ENCODE data around the gene KIDINS220. TPM values are rescaled to one million over a fixed set of nuclear protein-coding genes. Genes with fewer than 3 reads are reported as not detected.

The KIDINS220 gene
- total RNA-seq, 1 experiment from 2014 or later, result 20.1 TPM

- H3K4me3 ChIP-seq (replicated peaks in 1 of 2; ENCODE audit: low read depth in 1 of 2, low read length in 2 of 2), result no peak overlapping the region
- ATAC-seq (peak; percentile 75), DNase-seq (ENCODE audit: low read depth, low spot score) (peak; percentile 50)
- no peak overlapping the region for H2AFZ ChIP-seq (ENCODE audit: low read depth, low read length, poor library complexity, severe bottlenecking)
- no peaks in the 10 kb centered on the region for H3K27me3 ChIP-seq (ENCODE audit: insufficient read depth, low read length)
- BruUV-seq (replicated peaks), result no TSS peak
- ChIA-PET POLR2A (no interaction called here), RAD21 (ENCODE audit: low non-redundant PET in 1 of 2, low total read pairs in 2 of 2, uncharacterized antibody in 2 of 2, unreplicated experiment in 2 of 2) (interaction anchor here (0.5 to 1.5 kb wide), 4 partner anchors 240 to 374 kb away, joined by 3 to 5 read pairs (median 4); no protein-coding TSS in a partner anchor), CTCF (interaction anchor here (1.0 to 1.7 kb wide), 7 partner anchors 9 to 269 kb away, joined by 3 to 15 read pairs (median 4); no protein-coding TSS in a partner anchor)
- no peaks in the 10 kb centered on the region for H3K79me2 ChIP-seq (ENCODE audit: insufficient read depth, low read length)
- no peaks in the 10 kb centered on the region for H3K9me3 ChIP-seq (ENCODE audit: control insufficient read depth in 1 of 2, insufficient read depth in 1 of 2, low read depth in 1 of 2, low read length in 2 of 2)
- H3K36me3 ChIP-seq (ENCODE audit: control insufficient read depth in 1 of 2, insufficient read depth in 2 of 2, low read length in 2 of 2), result no peaks in the 10 kb centered on the region
- no peak overlapping the region for H3K4me2 ChIP-seq (ENCODE audit: low read length)
- H3K27ac ChIP-seq (ENCODE audit: low read depth, low read length), result no peak overlapping the region
- intact Hi-C loops (cut with micrococcal nuclease), result loop anchor here (1.0 to 10.0 kb wide), 3 partner anchors 114 to 462 kb away; no protein-coding TSS in a partner anchor
- H4K20me1 ChIP-seq (ENCODE audit: insufficient read depth), result no peaks in the 10 kb centered on the region
- H3K4me1 ChIP-seq (ENCODE audit: control insufficient read depth in 1 of 2, insufficient read depth in 2 of 2, low read length in 2 of 2), result no peaks in the 10 kb centered on the region
- no peak overlapping the region for H3K9ac ChIP-seq (ENCODE audit: low read length)
- no peaks in the 10 kb centered on the region for H3K9me2 ChIP-seq (ENCODE audit: insufficient read depth)
- TF ChIP-seq, protein P1, sequence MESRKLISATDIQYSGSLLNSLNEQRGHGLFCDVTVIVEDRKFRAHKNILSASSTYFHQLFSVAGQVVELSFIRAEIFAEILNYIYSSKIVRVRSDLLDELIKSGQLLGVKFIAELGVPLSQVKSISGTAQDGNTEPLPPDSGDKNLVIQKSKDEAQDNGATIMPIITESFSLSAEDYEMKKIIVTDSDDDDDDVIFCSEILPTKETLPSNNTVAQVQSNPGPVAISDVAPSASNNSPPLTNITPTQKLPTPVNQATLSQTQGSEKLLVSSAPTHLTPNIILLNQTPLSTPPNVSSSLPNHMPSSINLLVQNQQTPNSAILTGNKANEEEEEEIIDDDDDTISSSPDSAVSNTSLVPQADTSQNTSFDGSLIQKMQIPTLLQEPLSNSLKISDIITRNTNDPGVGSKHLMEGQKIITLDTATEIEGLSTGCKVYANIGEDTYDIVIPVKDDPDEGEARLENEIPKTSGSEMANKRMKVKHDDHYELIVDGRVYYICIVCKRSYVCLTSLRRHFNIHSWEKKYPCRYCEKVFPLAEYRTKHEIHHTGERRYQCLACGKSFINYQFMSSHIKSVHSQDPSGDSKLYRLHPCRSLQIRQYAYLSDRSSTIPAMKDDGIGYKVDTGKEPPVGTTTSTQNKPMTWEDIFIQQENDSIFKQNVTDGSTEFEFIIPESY (IDR thresholded peaks at IDR 0.05; ENCODE audit: extremely low read depth, insufficient replicate concordance, low read length), result no peak
- TF ChIP-seq YY1 (IDR thresholded peaks at IDR 0.05; ENCODE audit: extremely low read depth, insufficient replicate concordance, low read depth, low read length), result no peak
- TF ChIP-seq CBX3 (IDR thresholded peaks at IDR 0.05; ENCODE audit: low read depth), result no peak
- TF ChIP-seq RAD21 (IDR thresholded peaks at IDR 0.05; ENCODE audit: low read depth), result peak; percentile 87
- peak; percentile 64 for TF ChIP-seq FOSL1 (IDR thresholded peaks at IDR 0.05; ENCODE audit: low read depth)
- TF ChIP-seq, protein P2, sequence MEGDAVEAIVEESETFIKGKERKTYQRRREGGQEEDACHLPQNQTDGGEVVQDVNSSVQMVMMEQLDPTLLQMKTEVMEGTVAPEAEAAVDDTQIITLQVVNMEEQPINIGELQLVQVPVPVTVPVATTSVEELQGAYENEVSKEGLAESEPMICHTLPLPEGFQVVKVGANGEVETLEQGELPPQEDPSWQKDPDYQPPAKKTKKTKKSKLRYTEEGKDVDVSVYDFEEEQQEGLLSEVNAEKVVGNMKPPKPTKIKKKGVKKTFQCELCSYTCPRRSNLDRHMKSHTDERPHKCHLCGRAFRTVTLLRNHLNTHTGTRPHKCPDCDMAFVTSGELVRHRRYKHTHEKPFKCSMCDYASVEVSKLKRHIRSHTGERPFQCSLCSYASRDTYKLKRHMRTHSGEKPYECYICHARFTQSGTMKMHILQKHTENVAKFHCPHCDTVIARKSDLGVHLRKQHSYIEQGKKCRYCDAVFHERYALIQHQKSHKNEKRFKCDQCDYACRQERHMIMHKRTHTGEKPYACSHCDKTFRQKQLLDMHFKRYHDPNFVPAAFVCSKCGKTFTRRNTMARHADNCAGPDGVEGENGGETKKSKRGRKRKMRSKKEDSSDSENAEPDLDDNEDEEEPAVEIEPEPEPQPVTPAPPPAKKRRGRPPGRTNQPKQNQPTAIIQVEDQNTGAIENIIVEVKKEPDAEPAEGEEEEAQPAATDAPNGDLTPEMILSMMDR (IDR thresholded peaks at IDR 0.05 in 2 of 3, conservative IDR thresholded peaks at IDR 0.05 in 1 of 3; ENCODE audit: borderline replicate concordance in 1 of 3, insufficient read depth in 1 of 3, low read depth in 2 of 3, low read length in 2 of 3), result peak; percentile 62 to 90 (median 69)
- no peak for TF ChIP-seq EZH2 (IDR thresholded peaks at IDR 0.05)
- no peak; the same call in 1 of the 2 replicates for TF ChIP-seq ELF1 (IDR thresholded peaks at IDR 0.05; ENCODE audit: borderline replicate concordance, low read depth)
- no peak for TF ChIP-seq SRF (IDR thresholded peaks at IDR 0.05; ENCODE audit: low read depth)
- TF ChIP-seq ATF3 (IDR thresholded peaks at IDR 0.05), result 0 out of 2 replicates have a peak, but pooled peaks have one; percentile 29
- no peak for TF ChIP-seq EGR1 (IDR thresholded peaks at IDR 0.05; ENCODE audit: low read depth)
- TF ChIP-seq, protein P3, sequence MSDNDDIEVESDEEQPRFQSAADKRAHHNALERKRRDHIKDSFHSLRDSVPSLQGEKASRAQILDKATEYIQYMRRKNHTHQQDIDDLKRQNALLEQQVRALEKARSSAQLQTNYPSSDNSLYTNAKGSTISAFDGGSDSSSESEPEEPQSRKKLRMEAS (IDR thresholded peaks at IDR 0.05), result no peak
- TF ChIP-seq EZH2phosphoT487 (IDR thresholded peaks at IDR 0.05; ENCODE audit: borderline replicate concordance), result no peak
- no peak for TF ChIP-seq ZNF274 (IDR thresholded peaks at IDR 0.05; ENCODE audit: low read depth, low read length)
- TF ChIP-seq POLR2AphosphoS5 (IDR thresholded peaks at IDR 0.05; ENCODE audit: low read depth, low read length), result no peak
- no peak for TF ChIP-seq TCF7L2 (IDR thresholded peaks at IDR 0.05; ENCODE audit: borderline replicate concordance, extremely low read depth, insufficient read depth, insufficient read length)
- TF ChIP-seq SIN3A (IDR thresholded peaks at IDR 0.05; ENCODE audit: low read depth), result no peak
- TF ChIP-seq POLR2A (IDR thresholded peaks at IDR 0.05; ENCODE audit: borderline replicate concordance, extremely low read depth, insufficient read depth, insufficient read length), result no peak
- peak; percentile 67 for TF ChIP-seq JUND (IDR thresholded peaks at IDR 0.05)
- no peak for TF ChIP-seq ZFX (IDR thresholded peaks at IDR 0.05)
- TF ChIP-seq SP1 (IDR thresholded peaks at IDR 0.05; ENCODE audit: low read depth), result no peak
- no peak for TF ChIP-seq CEBPB (IDR thresholded peaks at IDR 0.05; ENCODE audit: low read depth)
These were observed 35.5 kb upstream of the KIDINS220 start for GRCh38 chr2:8872821-8873432.
